Endothelial cell of umbilical vein (primary cell): ENCODE data around the gene CHST11. TPM values are rescaled to one million over a fixed set of nuclear protein-coding genes. Genes with fewer than 3 reads are reported as not detected.

ENCODE experiments used
- BruUV-seq: library from RNA; stranded (reverse); fragments of 400-500 nt; replicated peaks from 2 replicates; lab custom pipeline; 2021; lab: Mats Ljungman, UMichigan
- CTCF ChIA-PET: fragments of 300-600, 350-600 bp; sonication (Branson Sonifier 250); formaldehyde crosslinking; loops from one replicate; lab custom pipeline; 2021; ENCODE audit warnings: antibody characterized with exemption, inconsistent platforms; lab: Charles Lee
- POLR2A ChIA-PET: fragments of 300-600, 350-600 bp; sonication (Branson Sonifier 250); formaldehyde crosslinking; loops from one replicate; lab custom pipeline; 2021; ENCODE audit warnings: antibody characterized with exemption, inconsistent platforms; lab: Charles Lee
- DNase-seq: peaks from one replicate; pipeline ENCODE4 v3.0.0-alpha.2; 2011; ENCODE audit warnings: low read depth, low spot score
- FAIRE-seq: peaks from 2 replicates; lab custom pipeline; 2011; peaks lifted over from hg19 to GRCh38; lab: Jason Lieb, UNC
- H2AFZ ChIP-seq: 2 replicates; pipeline ENCODE4 v1.6.0; 2012; ENCODE audit warnings: low read depth, low read length, control low read depth, inconsistent platforms
- H3K27ac ChIP-seq: 2 replicates; pipeline ENCODE4 v1.5.1; 2011; ENCODE audit warnings: low read depth, mild to moderate bottlenecking, control low read depth, low read length, moderate library complexity; ENCODE audit not compliant: insufficient read depth
- H3K27me3 ChIP-seq, 2 experiments: 2 replicates each; pipeline versions ENCODE4 v1.6.0 to v1.6.1; 2011; ENCODE audit warnings: low read length in 2 of 2, mixed read lengths in 1 of 2; ENCODE audit not compliant: control insufficient read depth in 2 of 2, insufficient read depth in 2 of 2
- H3K36me3 ChIP-seq, 2 experiments: 2 replicates in 1 of 2; 3 replicates in 1 of 2; pipeline ENCODE4 v1.5.1; 2011; ENCODE audit warnings: low read length in 2 of 2, mild to moderate bottlenecking in 1 of 2, moderate library complexity in 1 of 2; ENCODE audit not compliant: control insufficient read depth in 2 of 2, insufficient read depth in 2 of 2; ENCODE audit errors: extremely low read depth in 1 of 2
- H3K4me1 ChIP-seq: 3 replicates; pipeline ENCODE4 v1.5.1; 2011; ENCODE audit warnings: mild to moderate bottlenecking, low read length; ENCODE audit not compliant: control insufficient read depth, insufficient read depth; ENCODE audit errors: extremely low read depth
- H3K4me2 ChIP-seq: 2 replicates; pipeline ENCODE4 v1.6.1; 2011; ENCODE audit warnings: low read length, control low read depth, mixed read lengths; ENCODE audit not compliant: insufficient read depth
- H3K4me3 ChIP-seq, 3 experiments: fragments of 200-600 bp in 1 of 3; sonication (generic), shearing (Covaris generic) in 1 of 3; replicated peaks in 1 of 3; 2 replicates each; pipeline ENCODE4 v1.5.1; 2011 to 2016; ENCODE audit warnings: control low read depth in 3 of 3, low read length in 3 of 3, mild to moderate bottlenecking in 2 of 3, inconsistent platforms in 1 of 3, low read depth in 1 of 3, moderate library complexity in 1 of 3; ENCODE audit not compliant: insufficient read depth in 1 of 3
- H3K79me2 ChIP-seq: 2 replicates; pipeline ENCODE4 v1.6.0; 2012; ENCODE audit warnings: low read length, inconsistent platforms; ENCODE audit not compliant: control insufficient read depth, insufficient read depth
- H3K9ac ChIP-seq: replicated peaks from 2 replicates; pipeline ENCODE3; 2011; ENCODE audit warnings: low read length, control low read depth; ENCODE audit not compliant: insufficient read depth; ENCODE audit errors: extremely low read depth
- H3K9me1 ChIP-seq: replicated peaks from 3 replicates; pipeline ENCODE4 v1.6.0; 2011; ENCODE audit warnings: mild to moderate bottlenecking, low read length; ENCODE audit not compliant: control insufficient read depth, insufficient read depth; ENCODE audit errors: extremely low read depth
- H3K9me3 ChIP-seq: replicated peaks from 2 replicates; pipeline ENCODE4 v1.5.1; 2012; ENCODE audit warnings: low read length, inconsistent platforms; ENCODE audit not compliant: control insufficient read depth, insufficient read depth
- H4K20me1 ChIP-seq: replicated peaks from 2 replicates; pipeline ENCODE3; 2011; ENCODE audit warnings: mild to moderate bottlenecking, low read length; ENCODE audit not compliant: control insufficient read depth, insufficient read depth; ENCODE audit errors: extremely low read depth
- CTCF ChIP-seq, 2 donors: IDR thresholded peaks; 1 replicate in 1 of 2; 2 replicates in 1 of 2; pipeline ENCODE4 v1.5.1; 2011; ENCODE audit warnings: low read length in 2 of 2, mild to moderate bottlenecking in 2 of 2, moderate library complexity in 2 of 2, control low read depth in 1 of 2, inconsistent platforms in 1 of 2, low read depth in 1 of 2; ENCODE audit not compliant: insufficient read depth in 1 of 2; ENCODE audit errors: extremely low read depth in 1 of 2
- JUN ChIP-seq: IDR thresholded peaks from 2 replicates; pipeline ENCODE4 v1.6.1; 2011; ENCODE audit warnings: borderline replicate concordance, low read depth; ENCODE audit not compliant: insufficient read length, insufficient read depth
- POLR2AphosphoS5 ChIP-seq: IDR thresholded peaks from 2 replicates; pipeline ENCODE4 v1.6.1; 2012; ENCODE audit warnings: low read depth, mild to moderate bottlenecking, control low read depth, low read length, moderate library complexity; ENCODE audit not compliant: insufficient read depth
- dilution Hi-C: fragments of 300-500 bp; cut with MboI; formaldehyde crosslinking; loops from one replicate; pipeline ENCODE4 v1.15.0; 2019; ENCODE audit warnings: low sequenced_read_pairs; ENCODE audit not compliant: extremely low pct_ligation_motif_present
- intact Hi-C: fragments of 100-400 bp; cut with micrococcal nuclease; formaldehyde crosslinking; loops from one replicate; pipeline ENCODE4 v1.10.0; 2022
- polyA plus RNA-seq, 4 experiments: library from polyadenylated mRNA; depleted of rRNA in 3 of 4; stranded (reverse) in 3 of 4; unstranded in 1 of 4; fragments of >200 nt; gene quantifications; 2 replicates each; pipeline versions ENCODE4 v1.2.1 to v1.2.3, GENCODE V29; 2011 to 2012; ENCODE audit warnings: missing spikeins in 1 of 4
- total RNA-seq: library from RNA; stranded (reverse); gene quantifications from 2 replicates; pipeline ENCODE4 v1.2.3, GENCODE V29; 2021

CHST11 gene
- total and polyA plus RNA-seq, 2 donors (not counting 3 experiments of a cell fraction or from before 2014, with no cell fraction given), result 19.7 to 20.9 TPM

DNA sequence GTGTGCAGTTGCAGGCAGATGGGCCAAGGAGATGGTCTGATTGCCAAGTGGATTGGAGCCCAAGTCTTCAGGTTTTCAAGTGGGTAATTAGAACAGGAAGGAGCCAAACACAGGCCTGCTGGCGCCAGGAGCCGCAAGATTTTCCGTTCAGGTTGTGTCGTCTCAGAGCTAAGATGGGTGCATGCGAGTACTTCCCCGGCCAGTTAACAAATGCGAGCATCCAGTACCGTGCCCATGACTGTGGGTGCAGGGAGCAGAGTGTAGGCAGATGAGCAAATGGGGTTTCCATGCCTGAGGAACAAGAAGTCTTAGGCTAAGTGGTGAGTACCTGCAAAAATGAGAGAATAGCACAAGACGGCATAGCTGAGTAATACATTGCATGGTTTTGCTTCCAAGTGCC lies 90.5 kb downstream of the CHST11 start:
- Histone ChIP-seq H4K20me1 (peaks cover 2% of the 10 kb centered on the region), H3K36me3 (no peaks in the 10 kb centered on the region), H3K9ac (no peak overlapping the region), H2AFZ (no peak overlapping the region), H3K9me1 (no peaks in the 10 kb centered on the region), H3K27me3 (no peaks in the 10 kb centered on the region), H3K27ac (no peak overlapping the region), H3K4me1 (peaks cover 3% of the 10 kb centered on the region), H3K4me3 (no peak overlapping the region), H3K9me3 (no peaks in the 10 kb centered on the region), H3K79me2 (no peaks in the 10 kb centered on the region), H3K4me2 (no peak overlapping the region)
- CTCF ChIA-PET, result interaction anchor here (1.2 kb wide), 1 partner anchor 9 kb away, joined by 3 read pairs; no protein-coding TSS in a partner anchor
- BruUV-seq, result no TSS peak
- TF ChIP-seq CTCF (IDR thresholded peaks at IDR 0.05; ENCODE audit: extremely low read depth in 1 of 2, insufficient read depth in 1 of 2, low read depth in 1 of 2, low read length in 2 of 2), result no peak
- FAIRE-seq (no peak), DNase-seq (no peak)
- intact Hi-C loops, result no loop called here
- dilution Hi-C loops, result no loop called here
- POLR2A ChIA-PET, result no interaction called here

DNA sequence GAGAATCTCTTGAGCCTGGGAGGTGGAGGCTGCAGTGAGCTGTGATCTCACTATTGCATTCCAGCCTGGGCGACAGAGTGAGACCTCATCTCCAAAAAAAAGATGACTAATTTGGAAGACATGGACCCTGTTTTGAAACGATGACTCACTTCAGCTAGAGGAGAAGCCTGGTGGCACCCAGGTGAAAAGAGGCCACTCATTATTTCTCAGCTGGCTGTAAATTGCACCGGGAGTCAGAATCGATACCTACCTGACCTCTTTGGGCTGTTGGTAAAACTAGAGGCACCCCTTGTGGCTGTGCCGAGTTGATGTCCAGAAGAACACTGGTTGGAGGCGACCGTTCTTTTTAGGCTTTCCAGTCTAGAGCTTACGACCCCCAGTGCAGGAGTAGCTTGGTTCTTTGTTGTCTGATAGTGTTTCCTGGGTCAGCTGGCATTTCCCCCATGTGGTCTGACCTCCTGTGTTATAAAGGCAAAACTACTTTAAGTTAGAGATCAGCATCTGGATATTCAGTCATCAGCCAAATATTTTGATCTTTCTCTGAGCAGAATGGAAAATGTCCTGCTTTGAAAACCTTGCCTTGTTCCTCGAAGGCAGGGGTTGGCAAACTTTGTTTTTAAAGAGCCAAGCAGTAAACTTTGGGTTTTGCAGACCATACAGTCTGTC lies 93.2 kb downstream of the CHST11 start:
- dilution Hi-C loops, result no loop called here
- Histone ChIP-seq H3K4me3 (no peak overlapping the region), H4K20me1 (peaks cover 2% of the 10 kb centered on the region), H3K27ac (no peak overlapping the region), H3K4me2 (no peak overlapping the region), H3K9ac (no peak overlapping the region), H3K9me3 (no peaks in the 10 kb centered on the region), H3K9me1 (no peaks in the 10 kb centered on the region), H2AFZ (no peak overlapping the region), H3K36me3 (no peaks in the 10 kb centered on the region), H3K4me1 (peaks cover 3% of the 10 kb centered on the region), H3K79me2 (no peaks in the 10 kb centered on the region), H3K27me3 (no peaks in the 10 kb centered on the region)
- intact Hi-C loops, result no loop called here
- TF ChIP-seq POLR2AphosphoS5 (no peak), JUN (peak; percentile 27)
- ChIA-PET POLR2A (no interaction called here), CTCF (no interaction called here)
- FAIRE-seq, result peak; percentile 53
- DNase-seq, result no peak
- BruUV-seq, result no TSS peak
